Esophagus squamous epithelium (tissue), 4 donors: Measurements from ENCODE around the gene SMOC2.

ENCODE experiments used
- POLR2A ChIP-seq, 4 donors: fragments of 450-650 bp; IDR thresholded peaks; one replicate each; pipeline ENCODE4 v1.6.1; 2017; ENCODE audit warnings: antibody characterized with exemption in 4 of 4, mild to moderate bottlenecking in 4 of 4, moderate library complexity in 3 of 4
- TF ChIP-seq, protein P1 (sequence below), 6 experiments: fragments of 450-650 bp in 4 of 6; fragments of 200-600 bp in 2 of 6; sonication (generic) in 2 of 6; IDR thresholded peaks; one replicate each; pipeline ENCODE4 v1.5.1; 2016 to 2019; ENCODE audit warnings: antibody characterized with exemption in 6 of 6, mild to moderate bottlenecking in 4 of 6, moderate library complexity in 4 of 6

GRCh38 chr6:168520233-168520632 lies 79.2 kb downstream of the SMOC2 start:
- no peak for TF ChIP-seq POLR2A (IDR thresholded peaks at IDR 0.05)
- TF ChIP-seq, protein P1, sequence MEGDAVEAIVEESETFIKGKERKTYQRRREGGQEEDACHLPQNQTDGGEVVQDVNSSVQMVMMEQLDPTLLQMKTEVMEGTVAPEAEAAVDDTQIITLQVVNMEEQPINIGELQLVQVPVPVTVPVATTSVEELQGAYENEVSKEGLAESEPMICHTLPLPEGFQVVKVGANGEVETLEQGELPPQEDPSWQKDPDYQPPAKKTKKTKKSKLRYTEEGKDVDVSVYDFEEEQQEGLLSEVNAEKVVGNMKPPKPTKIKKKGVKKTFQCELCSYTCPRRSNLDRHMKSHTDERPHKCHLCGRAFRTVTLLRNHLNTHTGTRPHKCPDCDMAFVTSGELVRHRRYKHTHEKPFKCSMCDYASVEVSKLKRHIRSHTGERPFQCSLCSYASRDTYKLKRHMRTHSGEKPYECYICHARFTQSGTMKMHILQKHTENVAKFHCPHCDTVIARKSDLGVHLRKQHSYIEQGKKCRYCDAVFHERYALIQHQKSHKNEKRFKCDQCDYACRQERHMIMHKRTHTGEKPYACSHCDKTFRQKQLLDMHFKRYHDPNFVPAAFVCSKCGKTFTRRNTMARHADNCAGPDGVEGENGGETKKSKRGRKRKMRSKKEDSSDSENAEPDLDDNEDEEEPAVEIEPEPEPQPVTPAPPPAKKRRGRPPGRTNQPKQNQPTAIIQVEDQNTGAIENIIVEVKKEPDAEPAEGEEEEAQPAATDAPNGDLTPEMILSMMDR (IDR thresholded peaks at IDR 0.05) = no peak
